Trophoblast cell (in vitro differentiated cells and primary cell): ENCODE results near the gene TTC39C.

ENCODE experiments used
- DNase-seq, 2 donors: peaks; one replicate each; pipeline ENCODE4 v3.0.0-alpha.2; 2016
- H2AFZ ChIP-seq: 2 replicates; pipeline ENCODE4 v1.6.1; 2013; ENCODE audit warnings: low read length, moderate library complexity, mild to moderate bottlenecking; ENCODE audit not compliant: insufficient read depth, poor library complexity
- H2AK5ac ChIP-seq: 2 replicates; pipeline ENCODE4 v1.6.1; 2013; ENCODE audit warnings: mild to moderate bottlenecking, low read length
- H2BK120ac ChIP-seq: 2 replicates; pipeline ENCODE4 v1.6.1; 2013; ENCODE audit warnings: low read length, mild to moderate bottlenecking, moderate library complexity; ENCODE audit not compliant: insufficient read depth, poor library complexity
- H2BK12ac ChIP-seq: 2 replicates; pipeline ENCODE4 v1.6.1; 2013; ENCODE audit warnings: mild to moderate bottlenecking, low read length, moderate library complexity
- H2BK5ac ChIP-seq: 2 replicates; pipeline ENCODE4 v1.6.1; 2013; ENCODE audit warnings: low read length, low read depth, moderate library complexity, mild to moderate bottlenecking; ENCODE audit not compliant: poor library complexity
- H3K14ac ChIP-seq: 2 replicates; pipeline ENCODE4 v1.6.1; 2013; ENCODE audit warnings: mild to moderate bottlenecking, low read length
- H3K18ac ChIP-seq: 2 replicates; pipeline ENCODE4 v1.6.1; 2013; ENCODE audit warnings: mild to moderate bottlenecking, low read length
- H3K23ac ChIP-seq: 2 replicates; pipeline ENCODE4 v1.6.1; 2013; ENCODE audit warnings: low read length
- H3K27ac ChIP-seq: 2 replicates; pipeline ENCODE4 v1.5.1; 2013; ENCODE audit warnings: low read depth, mild to moderate bottlenecking, inconsistent platforms, low read length, moderate library complexity
- H3K27me3 ChIP-seq: 2 replicates; pipeline ENCODE4 v1.6.1; 2013; ENCODE audit warnings: inconsistent platforms, mild to moderate bottlenecking, low read length, moderate library complexity; ENCODE audit not compliant: insufficient read depth
- H3K36me3 ChIP-seq, 2 experiments: 1 replicate in 1 of 2; 2 replicates in 1 of 2; pipeline ENCODE4 v1.6.1; 2013; ENCODE audit warnings: low read length in 2 of 2, mild to moderate bottlenecking in 2 of 2, moderate library complexity in 1 of 2; ENCODE audit not compliant: insufficient read depth in 2 of 2, control insufficient read depth in 1 of 2
- H3K4ac ChIP-seq: 2 replicates; pipeline ENCODE4 v1.6.1; 2013; ENCODE audit warnings: low read depth, mild to moderate bottlenecking, low read length, moderate library complexity
- H3K4me1 ChIP-seq, 2 experiments: 1 replicate in 1 of 2; 2 replicates in 1 of 2; pipeline ENCODE4 v1.6.1; 2013; ENCODE audit warnings: low read length in 2 of 2, mild to moderate bottlenecking in 2 of 2, moderate library complexity in 1 of 2; ENCODE audit not compliant: insufficient read depth in 2 of 2, control insufficient read depth in 1 of 2
- H3K4me2 ChIP-seq: 2 replicates; pipeline ENCODE4 v1.6.1; 2013; ENCODE audit warnings: inconsistent platforms, mild to moderate bottlenecking, low read length, moderate library complexity
- H3K4me3 ChIP-seq: 2 replicates; pipeline ENCODE4 v1.5.1; 2013; ENCODE audit warnings: mild to moderate bottlenecking, low read depth, low read length, inconsistent platforms
- H3K79me1 ChIP-seq: one replicate; pipeline ENCODE4 v1.6.1; 2013; ENCODE audit warnings: low read length
- H3K79me2 ChIP-seq: 2 replicates; pipeline ENCODE4 v1.6.1; 2013; ENCODE audit warnings: low read length, mild to moderate bottlenecking; ENCODE audit not compliant: control insufficient read depth, insufficient read depth, poor library complexity
- H3K9ac ChIP-seq: 2 replicates; pipeline ENCODE4 v1.6.1; 2013; ENCODE audit warnings: mild to moderate bottlenecking, low read length
- H3K9me3 ChIP-seq: 2 replicates; pipeline ENCODE4 v1.6.1; 2013; ENCODE audit warnings: low read depth, mild to moderate bottlenecking, control low read depth, inconsistent platforms, low read length; ENCODE audit not compliant: insufficient read depth
- H4K12ac ChIP-seq: 2 replicates; pipeline ENCODE4 v1.6.1; 2013; ENCODE audit warnings: low read depth, mild to moderate bottlenecking, low read length, moderate library complexity
- H4K8ac ChIP-seq: 2 replicates; pipeline ENCODE4 v1.6.1; 2013; ENCODE audit warnings: low read depth, mild to moderate bottlenecking, low read length, moderate library complexity
- H4K91ac ChIP-seq: one replicate; pipeline ENCODE4 v1.6.1; 2013; ENCODE audit warnings: low read depth, mild to moderate bottlenecking, low read length, moderate library complexity
- WGBS: extraction: QIAGEN DNeasy Blood & Tissue Kit; methylation state at CpG from one replicate; pipeline ENCODE4 v1.1.7; 2013; ENCODE audit warnings: missing lambda C conversion rate; ENCODE audit not compliant: insufficient read length, insufficient coverage; ENCODE audit errors: extremely low coverage; 5-methylcytosine and 5-hydroxymethylcytosine counted together

Gene TTC39C

GRCh38 chr18:24112464-24112863 is 97.9 kb downstream of the TTC39C start:
- Histone ChIP-seq H2AFZ (no peak overlapping the region), H3K27ac (no peak overlapping the region), H3K4ac (no peak overlapping the region), H3K27me3 (no peaks in the 10 kb centered on the region), H3K23ac (no peak overlapping the region), H3K9me3 (no peaks in the 10 kb centered on the region), H4K12ac (no peak overlapping the region), H4K91ac (no peak overlapping the region), H2BK120ac (no peak overlapping the region), H3K79me2 (no peaks in the 10 kb centered on the region), H2AK5ac (no peak overlapping the region), H3K4me3 (no peak overlapping the region), H3K36me3 (peaks cover 0 to 2% of the 10 kb centered on the region in 2 experiments), H3K18ac (no peak overlapping the region), H3K14ac (no peak overlapping the region), H3K9ac (no peak overlapping the region), H3K4me1 (no peaks in the 10 kb centered on the region), H2BK12ac (no peak overlapping the region), H3K79me1 (no peaks in the 10 kb centered on the region), H4K8ac (no peak overlapping the region), H3K4me2 (no peak overlapping the region), H2BK5ac (no peak overlapping the region)
- no CpG with 5 or more reads among the region's 4 CpGs for WGBS
- no peak for DNase-seq

- Histone ChIP-seq H3K4ac (no peak overlapping the region), H3K27me3 (no peaks in the 10 kb centered on the region), H3K14ac (no peak overlapping the region), H3K4me3 (no peak overlapping the region), H2AK5ac (no peak overlapping the region), H3K18ac (no peak overlapping the region), H3K79me1 (no peaks in the 10 kb centered on the region), H3K27ac (no peak overlapping the region), H2BK120ac (no peak overlapping the region), H4K8ac (no peak overlapping the region), H3K79me2 (no peaks in the 10 kb centered on the region), H3K23ac (no peak overlapping the region), H2AFZ (no peak overlapping the region), H3K4me2 (no peak overlapping the region), H3K9ac (no peak overlapping the region), H3K4me1 (no peaks in the 10 kb centered on the region), H2BK5ac (no peak overlapping the region), H3K9me3 (no peaks in the 10 kb centered on the region), H4K12ac (no peak overlapping the region), H4K91ac (no peak overlapping the region), H2BK12ac (no peak overlapping the region), H3K36me3 (peaks cover 0 to 2% of the 10 kb centered on the region in 2 experiments)
- no CpG with 5 or more reads among the region's 15 CpGs for WGBS
- DNase-seq: no peak
Measured at GRCh38 chr18:24112874-24113615, 98.5 kb downstream of the TTC39C start.

- H2AK5ac ChIP-seq: no peak overlapping the region
- H3K4me1 ChIP-seq: no peaks in the 10 kb centered on the region
- no peak overlapping the region for H2BK12ac ChIP-seq
- H3K9me3 ChIP-seq: no peaks in the 10 kb centered on the region
- no peak overlapping the region for H3K4me2 ChIP-seq
- H3K79me1 ChIP-seq: no peaks in the 10 kb centered on the region
- no peaks in the 10 kb centered on the region for H3K27me3 ChIP-seq
- no peak for DNase-seq
- no peak overlapping the region for H3K4ac ChIP-seq
- H2AFZ ChIP-seq: no peak overlapping the region
- no peaks in the 10 kb centered on the region for H3K79me2 ChIP-seq
- H3K4me3 ChIP-seq: no peak overlapping the region
- H4K91ac ChIP-seq: no peak overlapping the region
- H4K8ac ChIP-seq: no peak overlapping the region
- no peak overlapping the region for H2BK5ac ChIP-seq
- H3K27ac ChIP-seq: no peak overlapping the region
- WGBS: no CpG with 5 or more reads among the region's 4 CpGs
- peaks cover 0 to 2% of the 10 kb centered on the region in 2 experiments for H3K36me3 ChIP-seq
- no peak overlapping the region for H2BK120ac ChIP-seq
- H3K9ac ChIP-seq: no peak overlapping the region
- no peak overlapping the region for H3K14ac ChIP-seq
- H4K12ac ChIP-seq: no peak overlapping the region
- H3K18ac ChIP-seq: no peak overlapping the region
- no peak overlapping the region for H3K23ac ChIP-seq
Measured at GRCh38 chr18:24114924-24115549, 100.5 kb downstream of the TTC39C start.

GRCh38 chr18:24115628-24116027 is 101.1 kb downstream of the TTC39C start:
- Histone ChIP-seq H3K4ac (no peak overlapping the region), H4K8ac (no peak overlapping the region), H3K27me3 (no peaks in the 10 kb centered on the region), H3K4me3 (no peak overlapping the region), H3K79me1 (no peaks in the 10 kb centered on the region), H2BK120ac (no peak overlapping the region), H4K91ac (no peak overlapping the region), H3K9me3 (no peaks in the 10 kb centered on the region), H3K36me3 (peaks cover 0 to 2% of the 10 kb centered on the region in 2 experiments), H3K14ac (no peak overlapping the region), H3K18ac (no peak overlapping the region), H3K79me2 (no peaks in the 10 kb centered on the region), H2BK5ac (no peak overlapping the region), H3K9ac (no peak overlapping the region), H4K12ac (no peak overlapping the region), H3K27ac (no peak overlapping the region), H3K4me1 (no peaks in the 10 kb centered on the region), H2BK12ac (no peak overlapping the region), H3K4me2 (no peak overlapping the region), H3K23ac (no peak overlapping the region), H2AFZ (no peak overlapping the region), H2AK5ac (no peak overlapping the region)
- WGBS: no CpG with 5 or more reads among the region's 2 CpGs
- no peak for DNase-seq
